ENCODE results near the gene ANAPC4. TPM values are rescaled to one million over a fixed set of nuclear protein-coding genes. Genes with fewer than 3 reads are reported as not detected.
A peak's percentile ranks its signal among the peaks of the same experiment; 100 is the strongest.

ANAPC4 gene
- total and polyA plus RNA-seq, 2 of the 13 experiments (the other 11 are each of a cell fraction or from before 2014, with no cell fraction given) = 14.5 to 30.2 TPM

DNA sequence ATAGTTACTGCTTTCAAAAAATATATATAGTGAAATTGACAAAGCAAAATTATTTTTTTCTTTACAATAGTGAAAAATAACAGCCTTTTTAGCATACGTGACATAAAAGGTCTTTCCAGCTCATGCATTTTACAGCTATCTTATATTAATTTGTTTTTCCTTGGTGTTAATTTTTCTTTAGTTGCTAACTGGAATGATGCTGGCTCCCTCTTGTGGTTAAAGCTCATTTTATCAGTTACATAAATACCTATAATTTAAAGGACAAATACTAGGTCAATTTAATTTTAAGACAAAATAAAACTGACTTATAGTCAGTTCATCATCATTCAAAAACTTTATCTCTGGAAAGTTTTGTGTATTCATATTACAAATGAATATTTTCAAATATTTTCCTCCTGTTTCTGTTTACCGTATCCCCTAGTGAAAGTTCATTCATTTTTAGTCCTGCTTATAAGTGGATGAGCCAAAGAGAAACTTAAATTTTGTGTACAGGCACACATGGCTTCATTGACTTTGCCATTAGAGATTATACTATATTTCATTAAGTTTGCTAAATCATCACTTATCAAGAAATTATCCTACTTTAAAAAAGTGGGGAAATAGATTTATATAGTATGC is 9.9 kb upstream of the ANAPC4 start:
- CTCF ChIA-PET (ENCODE audit: low intra/inter-chr PET ratio, low total read pairs) = interaction anchor here (1.3 to 1.7 kb wide), 3 partner anchors 54 to 222 kb away, joined by 4 to 6 read pairs (median 6); partner anchors contain the start of gene ZCCHC4
- no peaks in the 10 kb centered on the region for H3K9me3 ChIP-seq (ENCODE audit: low read length)
- in situ Hi-C loops (cut with HindIII; ENCODE audit: extremely low pct_ligation_motif_present, low pct_unique_long_range_greater_than_20kb) (loop anchor here (10.0 to 25.0 kb wide), 2 partner anchors 182 to 380 kb away; no protein-coding TSS in a partner anchor), intact Hi-C loops (cut with micrococcal nuclease; ENCODE audit: unreplicated experiment) (loop anchor here (1.0 to 5.0 kb wide), 4 partner anchors 54 to 387 kb away; partner anchors contain the start of genes SEPSECS and ZCCHC4)
- H3K9ac ChIP-seq (ENCODE audit: insufficient read depth, low read depth, low read length) = no peak overlapping the region
- FAIRE-seq (no peak), ATAC-seq (no peak), DNase-seq (ENCODE audit: low spot score) (no peak)
- H3K36me3 ChIP-seq (replicated peaks in 1 of 2; ENCODE audit: control insufficient read depth in 1 of 2, insufficient read depth in 2 of 2, low read length in 2 of 2) = peaks cover 2 to 18% of the 10 kb centered on the region in 2 experiments; a peak in 2 of 5 replicates
- H3K4me1 ChIP-seq (ENCODE audit: insufficient read depth, low read length) = peaks cover 24% of the 10 kb centered on the region
- no peak overlapping the region for H3K4me2 ChIP-seq (ENCODE audit: low read depth, low read length)
- no peaks in the 10 kb centered on the region for H3K27me3 ChIP-seq (ENCODE audit: control insufficient read depth in 1 of 2, insufficient read depth in 2 of 2, low read length in 2 of 2)
- H3K79me2 ChIP-seq (ENCODE audit: insufficient read depth, low read length) = no peaks in the 10 kb centered on the region
- WGBS (ENCODE audit: low lambda C conversion rate) = 91% methylated on average over 2 of the region's 2 CpGs
- POLR2A ChIA-PET = interaction anchor here (0.7 to 1.3 kb wide), 2 partner anchors 10 to 55 kb away, joined by 4 to 6 read pairs; partner anchors contain the start of genes ANAPC4 and ZCCHC4
- no peaks in the 10 kb centered on the region for H4K20me1 ChIP-seq (ENCODE audit: insufficient read depth, low read length)
- H3K4me3 ChIP-seq (replicated peaks in 1 of 3; ENCODE audit: insufficient read depth in 1 of 3, low read depth in 2 of 3, low read length in 3 of 3) = no peak overlapping the region
- no peak overlapping the region for H3K27ac ChIP-seq (ENCODE audit: extremely low read length, insufficient read depth, low read length)
- H2AFZ ChIP-seq (ENCODE audit: low read length) = no peak overlapping the region
- no TSS peak for BruUV-seq (replicated peaks)
- TF ChIP-seq, protein P1, sequence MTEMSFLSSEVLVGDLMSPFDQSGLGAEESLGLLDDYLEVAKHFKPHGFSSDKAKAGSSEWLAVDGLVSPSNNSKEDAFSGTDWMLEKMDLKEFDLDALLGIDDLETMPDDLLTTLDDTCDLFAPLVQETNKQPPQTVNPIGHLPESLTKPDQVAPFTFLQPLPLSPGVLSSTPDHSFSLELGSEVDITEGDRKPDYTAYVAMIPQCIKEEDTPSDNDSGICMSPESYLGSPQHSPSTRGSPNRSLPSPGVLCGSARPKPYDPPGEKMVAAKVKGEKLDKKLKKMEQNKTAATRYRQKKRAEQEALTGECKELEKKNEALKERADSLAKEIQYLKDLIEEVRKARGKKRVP (CRISPR knock-in tag; IDR thresholded peaks at IDR 0.05) = no peak
- no peak for TF ChIP-seq HMG20A (CRISPR knock-in tag; IDR thresholded peaks at IDR 0.05; ENCODE audit: borderline replicate concordance)
- TF ChIP-seq, protein P2, sequence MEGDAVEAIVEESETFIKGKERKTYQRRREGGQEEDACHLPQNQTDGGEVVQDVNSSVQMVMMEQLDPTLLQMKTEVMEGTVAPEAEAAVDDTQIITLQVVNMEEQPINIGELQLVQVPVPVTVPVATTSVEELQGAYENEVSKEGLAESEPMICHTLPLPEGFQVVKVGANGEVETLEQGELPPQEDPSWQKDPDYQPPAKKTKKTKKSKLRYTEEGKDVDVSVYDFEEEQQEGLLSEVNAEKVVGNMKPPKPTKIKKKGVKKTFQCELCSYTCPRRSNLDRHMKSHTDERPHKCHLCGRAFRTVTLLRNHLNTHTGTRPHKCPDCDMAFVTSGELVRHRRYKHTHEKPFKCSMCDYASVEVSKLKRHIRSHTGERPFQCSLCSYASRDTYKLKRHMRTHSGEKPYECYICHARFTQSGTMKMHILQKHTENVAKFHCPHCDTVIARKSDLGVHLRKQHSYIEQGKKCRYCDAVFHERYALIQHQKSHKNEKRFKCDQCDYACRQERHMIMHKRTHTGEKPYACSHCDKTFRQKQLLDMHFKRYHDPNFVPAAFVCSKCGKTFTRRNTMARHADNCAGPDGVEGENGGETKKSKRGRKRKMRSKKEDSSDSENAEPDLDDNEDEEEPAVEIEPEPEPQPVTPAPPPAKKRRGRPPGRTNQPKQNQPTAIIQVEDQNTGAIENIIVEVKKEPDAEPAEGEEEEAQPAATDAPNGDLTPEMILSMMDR (CRISPR knock-in tag; IDR thresholded peaks at IDR 0.05) = peak; percentile 42
- TF ChIP-seq, protein P3, sequence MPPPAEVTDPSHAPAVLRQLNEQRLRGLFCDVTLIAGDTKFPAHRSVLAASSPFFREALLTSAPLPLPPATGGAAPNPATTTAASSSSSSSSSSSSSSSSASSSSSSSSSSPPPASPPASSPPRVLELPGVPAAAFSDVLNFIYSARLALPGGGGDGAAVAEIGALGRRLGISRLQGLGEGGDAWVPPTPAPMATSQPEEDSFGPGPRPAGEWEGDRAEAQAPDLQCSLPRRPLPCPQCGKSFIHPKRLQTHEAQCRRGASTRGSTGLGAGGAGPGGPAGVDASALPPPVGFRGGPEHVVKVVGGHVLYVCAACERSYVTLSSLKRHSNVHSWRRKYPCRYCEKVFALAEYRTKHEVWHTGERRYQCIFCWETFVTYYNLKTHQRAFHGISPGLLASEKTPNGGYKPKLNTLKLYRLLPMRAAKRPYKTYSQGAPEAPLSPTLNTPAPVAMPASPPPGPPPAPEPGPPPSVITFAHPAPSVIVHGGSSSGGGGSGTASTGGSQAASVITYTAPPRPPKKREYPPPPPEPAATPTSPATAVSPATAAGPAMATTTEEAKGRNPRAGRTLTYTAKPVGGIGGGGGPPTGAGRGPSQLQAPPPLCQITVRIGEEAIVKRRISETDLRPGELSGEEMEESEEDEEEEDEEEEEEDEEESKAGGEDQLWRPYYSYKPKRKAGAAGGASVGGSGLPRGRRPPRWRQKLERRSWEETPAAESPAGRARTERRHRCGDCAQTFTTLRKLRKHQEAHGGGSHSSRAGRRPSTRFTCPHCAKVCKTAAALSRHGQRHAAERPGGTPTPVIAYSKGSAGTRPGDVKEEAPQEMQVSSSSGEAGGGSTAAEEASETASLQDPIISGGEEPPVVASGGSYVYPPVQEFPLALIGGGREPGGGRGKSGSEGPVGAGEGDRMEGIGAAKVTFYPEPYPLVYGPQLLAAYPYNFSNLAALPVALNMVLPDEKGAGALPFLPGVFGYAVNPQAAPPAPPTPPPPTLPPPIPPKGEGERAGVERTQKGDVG (CRISPR knock-in tag; IDR thresholded peaks at IDR 0.05; ENCODE audit: borderline replicate concordance) = no peak
- TF ChIP-seq HNF4A (CRISPR knock-in tag; IDR thresholded peaks at IDR 0.05) = no peak
- 0 out of 2 replicates have a peak, but pooled peaks have one; percentile 19 for TF ChIP-seq SMC3 (IDR thresholded peaks at IDR 0.05; ENCODE audit: low read length)
- TF ChIP-seq, protein P4, sequence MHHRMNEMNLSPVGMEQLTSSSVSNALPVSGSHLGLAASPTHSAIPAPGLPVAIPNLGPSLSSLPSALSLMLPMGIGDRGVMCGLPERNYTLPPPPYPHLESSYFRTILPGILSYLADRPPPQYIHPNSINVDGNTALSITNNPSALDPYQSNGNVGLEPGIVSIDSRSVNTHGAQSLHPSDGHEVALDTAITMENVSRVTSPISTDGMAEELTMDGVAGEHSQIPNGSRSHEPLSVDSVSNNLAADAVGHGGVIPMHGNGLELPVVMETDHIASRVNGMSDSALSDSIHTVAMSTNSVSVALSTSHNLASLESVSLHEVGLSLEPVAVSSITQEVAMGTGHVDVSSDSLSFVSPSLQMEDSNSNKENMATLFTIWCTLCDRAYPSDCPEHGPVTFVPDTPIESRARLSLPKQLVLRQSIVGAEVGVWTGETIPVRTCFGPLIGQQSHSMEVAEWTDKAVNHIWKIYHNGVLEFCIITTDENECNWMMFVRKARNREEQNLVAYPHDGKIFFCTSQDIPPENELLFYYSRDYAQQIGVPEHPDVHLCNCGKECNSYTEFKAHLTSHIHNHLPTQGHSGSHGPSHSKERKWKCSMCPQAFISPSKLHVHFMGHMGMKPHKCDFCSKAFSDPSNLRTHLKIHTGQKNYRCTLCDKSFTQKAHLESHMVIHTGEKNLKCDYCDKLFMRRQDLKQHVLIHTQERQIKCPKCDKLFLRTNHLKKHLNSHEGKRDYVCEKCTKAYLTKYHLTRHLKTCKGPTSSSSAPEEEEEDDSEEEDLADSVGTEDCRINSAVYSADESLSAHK (CRISPR knock-in tag; IDR thresholded peaks at IDR 0.05; ENCODE audit: borderline replicate concordance) = no peak
- TF ChIP-seq ZNF720 (CRISPR knock-in tag; IDR thresholded peaks at IDR 0.05) = no peak
- TF ChIP-seq, protein P5, sequence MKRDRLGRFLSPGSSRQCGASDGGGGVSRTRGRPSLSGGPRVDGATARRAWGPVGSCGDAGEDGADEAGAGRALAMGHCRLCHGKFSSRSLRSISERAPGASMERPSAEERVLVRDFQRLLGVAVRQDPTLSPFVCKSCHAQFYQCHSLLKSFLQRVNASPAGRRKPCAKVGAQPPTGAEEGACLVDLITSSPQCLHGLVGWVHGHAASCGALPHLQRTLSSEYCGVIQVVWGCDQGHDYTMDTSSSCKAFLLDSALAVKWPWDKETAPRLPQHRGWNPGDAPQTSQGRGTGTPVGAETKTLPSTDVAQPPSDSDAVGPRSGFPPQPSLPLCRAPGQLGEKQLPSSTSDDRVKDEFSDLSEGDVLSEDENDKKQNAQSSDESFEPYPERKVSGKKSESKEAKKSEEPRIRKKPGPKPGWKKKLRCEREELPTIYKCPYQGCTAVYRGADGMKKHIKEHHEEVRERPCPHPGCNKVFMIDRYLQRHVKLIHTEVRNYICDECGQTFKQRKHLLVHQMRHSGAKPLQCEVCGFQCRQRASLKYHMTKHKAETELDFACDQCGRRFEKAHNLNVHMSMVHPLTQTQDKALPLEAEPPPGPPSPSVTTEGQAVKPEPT (CRISPR knock-in tag; IDR thresholded peaks at IDR 0.05; ENCODE audit: low read depth) = no peak
- TF ChIP-seq, protein P6, sequence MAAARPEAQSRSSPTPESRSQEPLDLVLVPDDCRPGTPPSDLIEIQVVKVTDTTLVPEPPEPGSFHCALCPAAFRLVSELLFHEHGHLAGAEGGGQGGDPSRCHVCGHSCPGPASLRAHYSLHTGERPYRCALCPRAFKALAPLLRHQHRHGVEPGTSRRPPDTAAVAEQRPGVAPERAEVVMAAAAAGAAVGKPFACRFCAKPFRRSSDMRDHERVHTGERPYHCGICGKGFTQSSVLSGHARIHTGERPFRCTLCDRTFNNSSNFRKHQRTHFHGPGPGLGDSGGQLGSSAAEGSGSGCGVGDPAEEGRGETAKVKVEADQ (CRISPR knock-in tag; IDR thresholded peaks at IDR 0.05; ENCODE audit: borderline replicate concordance) = no peak
- TF ChIP-seq STAG1 (CRISPR knock-in tag; IDR thresholded peaks at IDR 0.05) = peak; percentile 68
